Caco-2 (cell line): ENCODE measurements around the gene RAB10. TPM values are rescaled to one million over a fixed set of nuclear protein-coding genes. Genes with fewer than 3 reads are reported as not detected.

Experiments used
- BruUV-seq: library from RNA; stranded (reverse); fragments of 400-500 nt; replicated peaks from 2 replicates; lab custom pipeline; 2021; lab: Mats Ljungman, UMichigan
- CTCF ChIA-PET: fragments of 300-600 bp; sonication (Branson Sonifier 250); formaldehyde crosslinking; loops from one replicate; lab custom pipeline; 2022; ENCODE audit warnings: antibody characterized with exemption; lab: Charles Lee
- POLR2A ChIA-PET: fragments of 300-600 bp; sonication (Branson Sonifier 250); formaldehyde crosslinking; loops from one replicate; lab custom pipeline; 2022; ENCODE audit warnings: antibody characterized with exemption; lab: Charles Lee
- DNase-seq, 2 experiments: peaks; one replicate each; pipeline versions ENCODE4 v3.0.0 to v3.0.0-alpha.2; 2020 to 2022
- H3K27me3 ChIP-seq: replicated peaks from 2 replicates; pipeline ENCODE4 v1.6.0; 2011; ENCODE audit warnings: low read length; ENCODE audit not compliant: control insufficient read depth, insufficient read depth
- H3K36me3 ChIP-seq: 2 replicates; pipeline ENCODE4 v1.5.1; 2011; ENCODE audit warnings: low read length; ENCODE audit not compliant: control insufficient read depth, insufficient read depth
- H3K4me1 ChIP-seq: fragments of 250-450 bp; sonication (Bioruptor Pico); 2 replicates; pipeline ENCODE4 v1.5.1; 2020; ENCODE audit warnings: mild to moderate bottlenecking
- H3K4me3 ChIP-seq: 2 replicates; pipeline ENCODE4 v1.5.1; 2011; ENCODE audit warnings: low read depth, mild to moderate bottlenecking, control low read depth, low read length
- H3K9me3 ChIP-seq: fragments of 250-450 bp; sonication (Bioruptor Pico); 2 replicates; pipeline ENCODE4 v1.5.1; 2020; ENCODE audit warnings: mild to moderate bottlenecking, moderate library complexity
- H3K27ac Mint-ChIP-seq: one replicate; pipeline ENCODE4 v1.8.0; 2022; ENCODE audit warnings: mixed read lengths; ENCODE audit not compliant: unreplicated experiment
- H3K27me3 Mint-ChIP-seq: one replicate; pipeline ENCODE4 v1.8.0; 2022; ENCODE audit warnings: mixed read lengths; ENCODE audit not compliant: insufficient read depth, unreplicated experiment
- H3K36me3 Mint-ChIP-seq: one replicate; pipeline ENCODE4 v1.8.0; 2022; ENCODE audit warnings: mild to moderate bottlenecking, mixed read lengths; ENCODE audit not compliant: insufficient read depth, unreplicated experiment
- H3K4me1 Mint-ChIP-seq: one replicate; pipeline ENCODE4 v1.8.0; 2022; ENCODE audit warnings: low read depth, mixed read lengths; ENCODE audit not compliant: unreplicated experiment
- H3K4me3 Mint-ChIP-seq: one replicate; pipeline ENCODE4 v1.8.0; 2022; ENCODE audit warnings: mild to moderate bottlenecking, moderate library complexity, mixed read lengths; ENCODE audit not compliant: unreplicated experiment
- H3K9me3 Mint-ChIP-seq: one replicate; pipeline ENCODE4 v1.8.0; 2022; ENCODE audit warnings: mixed read lengths; ENCODE audit not compliant: unreplicated experiment
- CTCF ChIP-seq, 2 experiments: fragments of 200-600 bp in 1 of 2; IDR thresholded peaks; 1 replicate in 1 of 2; 2 replicates in 1 of 2; pipeline versions ENCODE4 v1.5.1 to v1.8.0; 2011 to 2022; ENCODE audit warnings: antibody characterized with exemption in 1 of 2, control low read depth in 1 of 2, inconsistent platforms in 1 of 2, low read depth in 1 of 2, low read length in 1 of 2, mild to moderate bottlenecking in 1 of 2, moderate library complexity in 1 of 2; ENCODE audit not compliant: insufficient read depth in 1 of 2, severe bottlenecking in 1 of 2, unreplicated experiment in 1 of 2
- intact Hi-C: fragments of 100-400 bp; cut with micrococcal nuclease; formaldehyde crosslinking; loops from one replicate; pipeline ENCODE4 v1.10.0; 2022; ENCODE audit not compliant: unreplicated experiment
- total RNA-seq: library from RNA; stranded (reverse); gene quantifications from 2 replicates; pipeline ENCODE4 v1.2.3, GENCODE V29; 2022

The RAB10 gene
- total RNA-seq, 1 experiment from 2014 or later: 213 TPM

- H3K4me3 ChIP-seq: no peak overlapping the region
- POLR2A ChIA-PET: interaction anchor here (0.6 to 2.0 kb wide), 4 partner anchors 23 to 132 kb away, joined by 3 to 44 read pairs (median 8); partner anchors contain the start of genes ASXL2 and RAB10
Measured at GRCh38 chr2:26010943-26011342, 22.9 kb upstream of the RAB10 start.

GRCh38 chr2:26011609-26011989 lies 22.3 kb upstream of the RAB10 start:
- ChIA-PET CTCF (interaction anchor here (1.5 to 1.9 kb wide), 4 partner anchors 11 to 22 kb away, joined by 8 to 27 read pairs (median 18); partner anchors contain the start of gene RAB10), POLR2A (interaction anchor here (0.6 to 2.0 kb wide), 9 partner anchors 11 to 283 kb away, joined by 3 to 44 read pairs (median 6); partner anchors contain the start of genes ASXL2 and RAB10)
- Mint-ChIP-seq H3K4me3 (peak overlapping the region; percentile 55), H3K36me3 (peaks cover 21% of the 10 kb centered on the region), H3K4me1 (peaks cover 45% of the 10 kb centered on the region), H3K9me3 (no peaks in the 10 kb centered on the region), H3K27ac (peak overlapping the region; percentile 91), H3K27me3 (no peaks in the 10 kb centered on the region)
- Histone ChIP-seq H3K27me3 (no peaks in the 10 kb centered on the region), H3K4me3 (peak overlapping the region; percentile 0; the same call in 1 of the 2 replicates), H3K36me3 (no peaks in the 10 kb centered on the region), H3K4me1 (peaks cover 38% of the 10 kb centered on the region), H3K9me3 (no peaks in the 10 kb centered on the region)
- TF ChIP-seq CTCF (IDR thresholded peaks at IDR 0.05; ENCODE audit: insufficient read depth in 1 of 2, low read depth in 1 of 2, low read length in 1 of 2, severe bottlenecking in 1 of 2, unreplicated experiment in 1 of 2): no peak
- intact Hi-C loops: loop anchor here (10.0 kb wide), 1 partner anchor 137 kb away; the partner anchor contains the start of gene ASXL2
- no peak for DNase-seq
- TSS peak; percentile 94 for BruUV-seq

More at GRCh38 chr2:26010943-26011342, 22.9 kb upstream of the RAB10 start:
- Mint-ChIP-seq H3K27ac (peak overlapping the region; percentile 91), H3K9me3 (no peaks in the 10 kb centered on the region), H3K4me1 (peaks cover 45% of the 10 kb centered on the region), H3K36me3 (peaks cover 21% of the 10 kb centered on the region), H3K27me3 (no peaks in the 10 kb centered on the region), H3K4me3 (peak overlapping the region; percentile 55)
- CTCF ChIA-PET: interaction anchor here (1.7 to 1.9 kb wide), 2 partner anchors 13 to 19 kb away, joined by 25 to 27 read pairs; no protein-coding TSS in a partner anchor
- Histone ChIP-seq H3K4me1 (peaks cover 38% of the 10 kb centered on the region), H3K27me3 (no peaks in the 10 kb centered on the region), H3K36me3 (no peaks in the 10 kb centered on the region), H3K9me3 (no peaks in the 10 kb centered on the region)
- BruUV-seq: no TSS peak
- intact Hi-C loops: loop anchor here (10.0 kb wide), 1 partner anchor 136 kb away; the partner anchor contains the start of gene ASXL2
- no peak for TF ChIP-seq CTCF (IDR thresholded peaks at IDR 0.05; ENCODE audit: insufficient read depth in 1 of 2, low read depth in 1 of 2, low read length in 1 of 2, severe bottlenecking in 1 of 2, unreplicated experiment in 1 of 2)
- no peak for DNase-seq

GRCh38 chr2:26011990-26012856 lies 21.7 kb upstream of the RAB10 start:
- no peaks in the 10 kb centered on the region for H3K9me3 Mint-ChIP-seq
- H3K27ac Mint-ChIP-seq: peak overlapping the region; percentile 91
- Histone ChIP-seq H3K36me3 (no peaks in the 10 kb centered on the region), H3K4me1 (peaks cover 40% of the 10 kb centered on the region), H3K27me3 (no peaks in the 10 kb centered on the region), H3K4me3 (peak overlapping the region; percentile 4), H3K9me3 (no peaks in the 10 kb centered on the region)
- DNase-seq: peak; percentile 91 to 96
- TF ChIP-seq CTCF (IDR thresholded peaks at IDR 0.05; ENCODE audit: insufficient read depth in 1 of 2, low read depth in 1 of 2, low read length in 1 of 2, severe bottlenecking in 1 of 2, unreplicated experiment in 1 of 2): no peak
- H3K27me3 Mint-ChIP-seq: no peaks in the 10 kb centered on the region
- H3K4me1 Mint-ChIP-seq: peaks cover 45% of the 10 kb centered on the region
- H3K36me3 Mint-ChIP-seq: peaks cover 21% of the 10 kb centered on the region
- ChIA-PET POLR2A (interaction anchor here (0.5 to 2.0 kb wide), 11 partner anchors 11 to 971 kb away, joined by 3 to 44 read pairs (median 5); partner anchors contain the start of genes ASXL2 and RAB10), CTCF (interaction anchor here (0.9 to 1.9 kb wide), 5 partner anchors 12 to 133 kb away, joined by 3 to 27 read pairs (median 11); partner anchors contain the start of gene RAB10)
- intact Hi-C loops: loop anchor here (1.0 to 10.0 kb wide), 3 partner anchors 15 to 137 kb away; partner anchors contain the start of gene ASXL2
- H3K4me3 Mint-ChIP-seq: peak overlapping the region; percentile 55
- no TSS peak for BruUV-seq
